ENCODE results near the gene DGKH.
"Not testable (repeated sequence)": the region's sequence is repeated elsewhere in the genome, so short reads cannot be mapped to it uniquely, and the experiment has no call there.

The DGKH gene

GRCh38 chr13:42084722-42085121, 36.3 kb downstream of the DGKH start:
- Histone ChIP-seq H3K36me3 (ENCODE audit: control insufficient read depth, insufficient read depth, low read length) (no peaks in the 10 kb centered on the region), H3K27ac (ENCODE audit: insufficient read depth, low read length, poor library complexity, severe bottlenecking) (no peak overlapping the region), H3K27me3 (replicated peaks; ENCODE audit: control insufficient read depth, insufficient read depth, low read length, poor library complexity, severe bottlenecking) (no peaks in the 10 kb centered on the region), H3K4me1 (ENCODE audit: control insufficient read depth, insufficient read depth, low read length, poor library complexity, severe bottlenecking) (no peaks in the 10 kb centered on the region), H3K4me3 (ENCODE audit: insufficient read depth, low read depth, low read length, poor library complexity, severe bottlenecking) (no peak overlapping the region), H3K9me3 (ENCODE audit: control insufficient read depth, low read length) (no peaks in the 10 kb centered on the region)
- no peak for DNase-seq

GRCh38 chr13:42086582-42086981, 38.1 kb downstream of the DGKH start:
- no peak for DNase-seq
- Histone ChIP-seq H3K4me3 (ENCODE audit: insufficient read depth, low read depth, low read length, poor library complexity, severe bottlenecking) (no peak overlapping the region), H3K27ac (ENCODE audit: insufficient read depth, low read length, poor library complexity, severe bottlenecking) (no peak overlapping the region), H3K4me1 (ENCODE audit: control insufficient read depth, insufficient read depth, low read length, poor library complexity, severe bottlenecking) (no peaks in the 10 kb centered on the region), H3K27me3 (replicated peaks; ENCODE audit: control insufficient read depth, insufficient read depth, low read length, poor library complexity, severe bottlenecking) (no peaks in the 10 kb centered on the region), H3K36me3 (ENCODE audit: control insufficient read depth, insufficient read depth, low read length) (no peaks in the 10 kb centered on the region), H3K9me3 (ENCODE audit: control insufficient read depth, low read length) (no peaks in the 10 kb centered on the region)

GRCh38 chr13:42094516-42095040, 46.1 kb downstream of the DGKH start:
- Histone ChIP-seq H3K36me3 (ENCODE audit: control insufficient read depth, insufficient read depth, low read length) (no peaks in the 10 kb centered on the region), H3K9me3 (ENCODE audit: control insufficient read depth, low read length) (no peaks in the 10 kb centered on the region), H3K4me1 (ENCODE audit: control insufficient read depth, insufficient read depth, low read length, poor library complexity, severe bottlenecking) (no peaks in the 10 kb centered on the region), H3K4me3 (ENCODE audit: insufficient read depth, low read depth, low read length, poor library complexity, severe bottlenecking) (no peak overlapping the region), H3K27me3 (replicated peaks; ENCODE audit: control insufficient read depth, insufficient read depth, low read length, poor library complexity, severe bottlenecking) (no peaks in the 10 kb centered on the region), H3K27ac (ENCODE audit: insufficient read depth, low read length, poor library complexity, severe bottlenecking) (no peak overlapping the region)
- no peak for DNase-seq

- not testable (repeated sequence) for H3K9me3 ChIP-seq (ENCODE audit: control insufficient read depth, low read length); H3K27ac ChIP-seq (ENCODE audit: insufficient read depth, low read length, poor library complexity, severe bottlenecking); H3K36me3 ChIP-seq (ENCODE audit: control insufficient read depth, insufficient read depth, low read length); H3K4me3 ChIP-seq (ENCODE audit: insufficient read depth, low read depth, low read length, poor library complexity, severe bottlenecking); H3K4me1 ChIP-seq (ENCODE audit: control insufficient read depth, insufficient read depth, low read length, poor library complexity, severe bottlenecking); H3K27me3 ChIP-seq (replicated peaks; ENCODE audit: control insufficient read depth, insufficient read depth, low read length, poor library complexity, severe bottlenecking); DNase-seq
Measured at GRCh38 chr13:42096222-42096621, 47.8 kb downstream of the DGKH start.

- Histone ChIP-seq H3K4me1 (ENCODE audit: control insufficient read depth, insufficient read depth, low read length, poor library complexity, severe bottlenecking) (no peaks in the 10 kb centered on the region), H3K4me3 (ENCODE audit: insufficient read depth, low read depth, low read length, poor library complexity, severe bottlenecking) (no peak overlapping the region), H3K36me3 (ENCODE audit: control insufficient read depth, insufficient read depth, low read length) (no peaks in the 10 kb centered on the region), H3K9me3 (ENCODE audit: control insufficient read depth, low read length) (no peaks in the 10 kb centered on the region), H3K27ac (ENCODE audit: insufficient read depth, low read length, poor library complexity, severe bottlenecking) (no peak overlapping the region), H3K27me3 (replicated peaks; ENCODE audit: control insufficient read depth, insufficient read depth, low read length, poor library complexity, severe bottlenecking) (no peaks in the 10 kb centered on the region)
- no peak for DNase-seq
Measured at GRCh38 chr13:42099962-42100675, 51.7 kb downstream of the DGKH start.

GRCh38 chr13:42100960-42101359, 52.5 kb downstream of the DGKH start:
- Histone ChIP-seq H3K9me3 (ENCODE audit: control insufficient read depth, low read length) (no peaks in the 10 kb centered on the region), H3K4me3 (ENCODE audit: insufficient read depth, low read depth, low read length, poor library complexity, severe bottlenecking) (no peak overlapping the region), H3K27me3 (replicated peaks; ENCODE audit: control insufficient read depth, insufficient read depth, low read length, poor library complexity, severe bottlenecking) (no peaks in the 10 kb centered on the region), H3K4me1 (ENCODE audit: control insufficient read depth, insufficient read depth, low read length, poor library complexity, severe bottlenecking) (no peaks in the 10 kb centered on the region), H3K27ac (ENCODE audit: insufficient read depth, low read length, poor library complexity, severe bottlenecking) (no peak overlapping the region), H3K36me3 (ENCODE audit: control insufficient read depth, insufficient read depth, low read length) (no peaks in the 10 kb centered on the region)
- no peak for DNase-seq

- DNase-seq: no peak
Measured at GRCh38 chr13:42101821-42102585, 53.6 kb downstream of the DGKH start.

GRCh38 chr13:42102961-42103865, 54.8 kb downstream of the DGKH start:
- Histone ChIP-seq H3K9me3 (ENCODE audit: control insufficient read depth, low read length) (no peaks in the 10 kb centered on the region), H3K4me3 (ENCODE audit: insufficient read depth, low read depth, low read length, poor library complexity, severe bottlenecking) (no peak overlapping the region), H3K27ac (ENCODE audit: insufficient read depth, low read length, poor library complexity, severe bottlenecking) (no peak overlapping the region), H3K36me3 (ENCODE audit: control insufficient read depth, insufficient read depth, low read length) (no peaks in the 10 kb centered on the region), H3K27me3 (replicated peaks; ENCODE audit: control insufficient read depth, insufficient read depth, low read length, poor library complexity, severe bottlenecking) (no peaks in the 10 kb centered on the region), H3K4me1 (ENCODE audit: control insufficient read depth, insufficient read depth, low read length, poor library complexity, severe bottlenecking) (no peaks in the 10 kb centered on the region)
- DNase-seq: no peak

More at GRCh38 chr13:42101821-42102585, 53.6 kb downstream of the DGKH start:
- Histone ChIP-seq H3K4me3 (ENCODE audit: insufficient read depth, low read depth, low read length, poor library complexity, severe bottlenecking) (no peak overlapping the region), H3K27me3 (replicated peaks; ENCODE audit: control insufficient read depth, insufficient read depth, low read length, poor library complexity, severe bottlenecking) (no peaks in the 10 kb centered on the region), H3K27ac (ENCODE audit: insufficient read depth, low read length, poor library complexity, severe bottlenecking) (no peak overlapping the region), H3K4me1 (ENCODE audit: control insufficient read depth, insufficient read depth, low read length, poor library complexity, severe bottlenecking) (no peaks in the 10 kb centered on the region), H3K36me3 (ENCODE audit: control insufficient read depth, insufficient read depth, low read length) (no peaks in the 10 kb centered on the region), H3K9me3 (ENCODE audit: control insufficient read depth, low read length) (no peaks in the 10 kb centered on the region)

- no peak overlapping the region for H3K27ac ChIP-seq (ENCODE audit: insufficient read depth, low read length, poor library complexity, severe bottlenecking)
- H3K36me3 ChIP-seq (ENCODE audit: control insufficient read depth, insufficient read depth, low read length): no peaks in the 10 kb centered on the region
- H3K27me3 ChIP-seq (replicated peaks; ENCODE audit: control insufficient read depth, insufficient read depth, low read length, poor library complexity, severe bottlenecking): no peaks in the 10 kb centered on the region
- no peaks in the 10 kb centered on the region for H3K9me3 ChIP-seq (ENCODE audit: control insufficient read depth, low read length)
- no peak overlapping the region for H3K4me3 ChIP-seq (ENCODE audit: insufficient read depth, low read depth, low read length, poor library complexity, severe bottlenecking)
- DNase-seq: no peak
- H3K4me1 ChIP-seq (ENCODE audit: control insufficient read depth, insufficient read depth, low read length, poor library complexity, severe bottlenecking): no peaks in the 10 kb centered on the region
Measured at GRCh38 chr13:42106998-42107397, 58.5 kb downstream of the DGKH start.

All from effector memory CD4-positive, alpha-beta T cell (primary cell).